ENCODE data around the gene SHC1.
A peak's percentile ranks its signal among the peaks of the same experiment; 100 is the strongest.

The SHC1 gene

DNA sequence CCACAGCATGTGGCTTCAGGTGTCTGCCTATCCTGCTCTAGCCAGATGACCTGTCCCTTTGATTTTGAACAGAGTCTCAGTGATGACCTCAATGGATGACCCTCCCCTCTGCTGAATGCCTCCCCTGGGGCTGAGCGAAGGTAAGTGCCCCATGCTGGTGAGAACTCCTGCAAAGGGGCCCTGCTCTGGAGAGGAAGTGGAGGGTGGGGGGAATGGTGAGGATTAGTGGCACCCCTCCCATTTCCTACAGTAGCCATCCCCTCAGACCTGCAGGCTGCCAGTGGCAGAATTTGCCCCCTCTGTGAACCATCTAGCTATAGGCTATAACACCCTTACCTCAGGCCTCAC, 30.4 kb downstream of the SHC1 start:
- no peak for DNase-seq
- Histone ChIP-seq H3K9me3 (no peaks in the 10 kb centered on the region), H3K4me1 (no peaks in the 10 kb centered on the region; the same call in none of the 2 replicates), H3K36me3 (no peaks in the 10 kb centered on the region), H3K4me3 (ENCODE audit: low read depth, low read length) (no peak overlapping the region), H3K27me3 (no peaks in the 10 kb centered on the region)
- TF ChIP-seq, protein P1, sequence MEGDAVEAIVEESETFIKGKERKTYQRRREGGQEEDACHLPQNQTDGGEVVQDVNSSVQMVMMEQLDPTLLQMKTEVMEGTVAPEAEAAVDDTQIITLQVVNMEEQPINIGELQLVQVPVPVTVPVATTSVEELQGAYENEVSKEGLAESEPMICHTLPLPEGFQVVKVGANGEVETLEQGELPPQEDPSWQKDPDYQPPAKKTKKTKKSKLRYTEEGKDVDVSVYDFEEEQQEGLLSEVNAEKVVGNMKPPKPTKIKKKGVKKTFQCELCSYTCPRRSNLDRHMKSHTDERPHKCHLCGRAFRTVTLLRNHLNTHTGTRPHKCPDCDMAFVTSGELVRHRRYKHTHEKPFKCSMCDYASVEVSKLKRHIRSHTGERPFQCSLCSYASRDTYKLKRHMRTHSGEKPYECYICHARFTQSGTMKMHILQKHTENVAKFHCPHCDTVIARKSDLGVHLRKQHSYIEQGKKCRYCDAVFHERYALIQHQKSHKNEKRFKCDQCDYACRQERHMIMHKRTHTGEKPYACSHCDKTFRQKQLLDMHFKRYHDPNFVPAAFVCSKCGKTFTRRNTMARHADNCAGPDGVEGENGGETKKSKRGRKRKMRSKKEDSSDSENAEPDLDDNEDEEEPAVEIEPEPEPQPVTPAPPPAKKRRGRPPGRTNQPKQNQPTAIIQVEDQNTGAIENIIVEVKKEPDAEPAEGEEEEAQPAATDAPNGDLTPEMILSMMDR (IDR thresholded peaks at IDR 0.05; ENCODE audit: low read depth, low read length) = no peak

DNA sequence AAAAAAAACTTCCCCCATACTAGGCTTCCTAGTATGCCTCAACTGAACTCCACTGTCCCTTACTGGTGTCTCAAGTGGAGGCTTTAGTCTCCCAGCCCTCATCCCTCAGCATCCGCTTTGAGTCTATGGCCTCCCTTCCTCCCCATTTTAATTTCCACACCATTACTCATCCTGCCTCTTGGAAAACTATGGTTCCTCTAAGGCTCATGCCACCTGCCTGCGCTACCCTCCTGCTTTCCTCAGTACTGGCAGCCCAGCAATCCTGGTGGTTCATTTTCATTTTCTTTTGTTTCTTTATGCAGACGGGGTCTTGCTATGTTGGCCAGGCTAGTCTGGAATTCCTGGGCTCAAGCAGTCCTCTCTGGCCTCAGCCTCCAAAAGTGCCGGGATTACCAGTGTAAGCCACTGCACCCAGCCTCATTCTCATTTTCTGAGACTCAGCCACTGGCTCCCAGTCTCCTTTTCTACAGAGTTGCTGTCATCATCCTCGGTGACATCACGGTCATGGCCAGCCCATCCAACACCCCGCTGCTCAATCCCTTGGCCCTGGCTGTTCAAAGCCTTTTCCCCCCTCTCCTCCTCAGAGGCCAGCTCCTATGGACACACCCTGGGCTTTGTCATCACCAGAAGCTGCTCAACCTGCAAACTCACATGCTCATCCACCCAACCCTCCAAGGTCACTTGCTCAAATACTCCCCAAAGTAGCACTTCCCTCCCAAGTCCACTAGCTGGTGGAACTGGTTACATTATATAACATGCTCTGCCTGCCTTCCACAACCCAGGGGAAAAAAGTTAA, 31.7 kb downstream of the SHC1 start:
- Histone ChIP-seq H3K27me3 (no peaks in the 10 kb centered on the region), H3K4me1 (no peaks in the 10 kb centered on the region; the same call in none of the 2 replicates), H3K4me3 (ENCODE audit: low read depth, low read length) (no peak overlapping the region), H3K9me3 (no peaks in the 10 kb centered on the region), H3K36me3 (no peaks in the 10 kb centered on the region)
- DNase-seq = no peak
- TF ChIP-seq, protein P1 (IDR thresholded peaks at IDR 0.05; ENCODE audit: low read depth, low read length) = no peak

DNA sequence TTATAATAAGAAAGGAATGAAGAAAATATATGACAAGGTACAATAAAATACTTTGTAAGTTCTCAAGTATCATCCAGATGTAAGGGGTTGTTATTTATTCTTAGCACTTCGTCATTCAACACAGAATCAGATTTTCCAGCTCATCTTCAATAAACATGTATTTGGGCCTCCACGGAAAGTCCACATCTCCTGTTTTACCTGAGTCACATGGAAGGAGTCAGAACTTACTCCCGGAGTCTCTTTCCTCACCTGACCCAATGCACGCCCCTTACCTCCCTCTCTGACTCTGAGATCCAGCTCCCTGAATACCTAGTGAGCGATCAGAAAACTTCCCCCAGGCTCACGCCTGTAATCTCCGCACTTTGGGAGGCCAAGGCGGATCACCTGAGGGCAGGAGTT, 32.6 kb downstream of the SHC1 start:
- TF ChIP-seq, protein P1 (IDR thresholded peaks at IDR 0.05; ENCODE audit: low read depth, low read length) = no peak
- H3K4me1 ChIP-seq = no peaks in the 10 kb centered on the region; the same call in 1 of the 2 replicates
- H3K9me3 ChIP-seq = no peaks in the 10 kb centered on the region
- H3K4me3 ChIP-seq (ENCODE audit: low read depth, low read length) = peak overlapping the region; percentile 83
- H3K27me3 ChIP-seq = no peaks in the 10 kb centered on the region
- H3K36me3 ChIP-seq = no peaks in the 10 kb centered on the region
- no peak for DNase-seq

DNA sequence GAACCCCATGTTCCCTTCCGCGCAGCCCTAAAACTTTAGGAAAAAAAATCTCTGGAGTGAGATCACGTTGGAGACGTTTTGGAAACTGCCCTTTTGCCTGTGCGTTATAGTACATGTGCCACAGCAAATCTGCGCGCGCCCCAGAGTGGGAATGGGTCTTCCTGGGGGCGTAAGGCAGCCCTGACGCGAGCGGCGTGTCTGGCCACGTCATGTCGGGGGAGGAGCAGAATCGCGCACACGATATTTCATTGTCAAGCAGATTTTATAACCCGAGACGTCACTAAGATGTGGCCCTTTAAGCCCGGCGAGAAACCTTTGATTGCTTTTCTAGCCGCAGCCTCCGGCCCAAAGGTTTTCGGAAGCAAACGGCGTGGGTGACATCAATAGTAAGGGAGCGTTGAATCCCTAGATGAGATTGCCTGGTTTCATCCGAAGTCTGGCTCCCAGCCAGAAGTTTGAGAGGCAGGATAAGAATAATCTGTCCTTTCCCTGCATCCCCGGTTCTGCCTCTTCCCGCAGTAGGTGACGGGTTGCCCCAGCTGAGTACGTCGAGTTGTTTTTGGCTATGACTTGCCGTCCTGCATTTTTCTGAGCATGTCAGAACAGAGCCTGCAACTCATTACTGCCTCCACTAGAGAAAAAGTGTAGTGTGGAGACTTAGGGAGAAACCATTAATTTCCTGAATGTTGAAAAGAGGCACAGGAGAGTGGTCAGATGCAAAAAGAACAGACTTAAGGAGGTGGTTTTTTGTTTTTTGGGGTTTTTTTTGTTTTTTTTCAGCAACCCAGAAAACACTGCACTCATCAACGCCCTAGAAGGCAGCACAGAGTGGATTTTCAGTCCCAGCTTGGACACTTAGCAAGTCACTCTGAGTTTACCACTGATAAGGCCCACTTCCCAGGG, 33.2 kb downstream of the SHC1 start:
- H3K4me3 ChIP-seq (ENCODE audit: low read depth, low read length) = peak overlapping the region; percentile 83
- DNase-seq = peak; percentile 92
- no peaks in the 10 kb centered on the region for H3K36me3 ChIP-seq
- no peaks in the 10 kb centered on the region for H3K27me3 ChIP-seq
- TF ChIP-seq, protein P1 (IDR thresholded peaks at IDR 0.05; ENCODE audit: low read depth, low read length) = peak; percentile 20; the same call in 1 of the 2 replicates
- no peaks in the 10 kb centered on the region; the same call in 1 of the 2 replicates for H3K4me1 ChIP-seq
- no peaks in the 10 kb centered on the region for H3K9me3 ChIP-seq

DNA sequence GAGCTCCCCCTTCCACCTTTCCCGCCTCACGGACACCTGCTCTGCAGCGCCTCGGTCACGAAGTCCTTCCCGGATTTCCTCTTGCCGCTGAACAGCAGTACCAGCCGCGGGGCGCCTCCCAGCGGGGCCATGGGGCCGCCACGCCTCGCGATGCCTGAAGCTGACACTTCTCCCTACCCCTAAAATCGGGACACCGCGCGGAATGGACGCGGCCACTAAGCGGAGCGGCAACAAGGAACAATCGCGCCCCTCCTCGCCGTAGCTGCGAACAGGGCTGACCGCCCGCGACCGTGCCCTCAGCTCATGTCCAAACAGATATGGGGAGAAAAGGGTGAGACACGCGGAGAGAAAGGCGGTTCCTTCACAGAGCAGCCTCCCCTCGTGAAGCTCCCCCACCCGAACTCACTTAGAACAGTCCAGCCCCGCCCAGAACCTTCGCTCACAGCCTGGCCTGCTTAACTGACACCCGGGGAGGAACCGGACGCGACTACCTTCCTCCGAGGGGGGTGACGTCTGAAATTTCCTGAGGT, 33.9 kb downstream of the SHC1 start, which contains the start of gene PMVK:
TSS of gene PMVK (minus strand) at position 165 of the 530 bp plus-strand sequence. CDS start at position 131, 34 bp downstream.
- peak; percentile 95 for DNase-seq
- Histone ChIP-seq H3K36me3 (no peaks in the 10 kb centered on the region), H3K4me3 (ENCODE audit: low read depth, low read length) (peak within 1 kb of the TSS; percentile 83), H3K9me3 (no peaks in the 10 kb centered on the region), H3K27me3 (no peaks in the 10 kb centered on the region), H3K4me1 (no peaks in the 10 kb centered on the region; the same call in 1 of the 2 replicates)
- TF ChIP-seq, protein P1 (IDR thresholded peaks at IDR 0.05; ENCODE audit: low read depth, low read length) = peak; percentile 36
